NK-92 (cell line): ENCODE results near the gene ST8SIA6.

Experiments used
- DNase-seq: peaks from one replicate; lab custom pipeline; 2025; ENCODE audit not compliant: unreplicated experiment; lab: John Stamatoyannopoulos, UW

ST8SIA6 gene

DNA sequence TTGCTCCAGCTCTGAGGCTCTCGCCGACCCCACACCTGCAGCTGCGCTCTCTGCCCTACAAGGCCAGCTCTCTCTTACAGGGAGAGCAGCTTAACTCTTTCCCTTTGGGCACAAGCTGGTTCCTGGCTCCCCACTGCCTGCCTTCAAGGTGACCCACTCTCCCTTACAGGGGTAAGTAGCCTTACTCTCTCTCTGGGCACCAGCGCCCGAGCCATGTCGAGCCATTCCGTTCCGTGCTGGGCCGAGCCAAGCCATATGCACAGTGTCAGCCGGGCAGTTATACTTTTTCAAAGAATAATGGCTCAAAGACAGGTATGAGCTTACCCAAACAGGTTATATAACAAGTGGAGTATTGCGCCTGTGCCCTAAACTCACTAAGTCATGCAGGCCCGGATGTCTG is 181.7 kb downstream of the ST8SIA6 start:
- no peak for DNase-seq
